Astrocyte (in vitro differentiated cells and primary cell): ENCODE data around the gene MYRIP.

ENCODE experiments used
- EZH2 ChIP-seq: IDR thresholded peaks from 2 replicates; pipeline ENCODE4 v1.6.1; 2012; ENCODE audit warnings: mild to moderate bottlenecking, low read length, inconsistent platforms; ENCODE audit not compliant: insufficient read depth
- TF ChIP-seq, protein P1 (sequence below): IDR thresholded peaks from 2 replicates; pipeline ENCODE4 v1.5.1; 2011; ENCODE audit warnings: low read depth, mild to moderate bottlenecking, inconsistent platforms, low read length, moderate library complexity; ENCODE audit not compliant: insufficient read depth

DNA sequence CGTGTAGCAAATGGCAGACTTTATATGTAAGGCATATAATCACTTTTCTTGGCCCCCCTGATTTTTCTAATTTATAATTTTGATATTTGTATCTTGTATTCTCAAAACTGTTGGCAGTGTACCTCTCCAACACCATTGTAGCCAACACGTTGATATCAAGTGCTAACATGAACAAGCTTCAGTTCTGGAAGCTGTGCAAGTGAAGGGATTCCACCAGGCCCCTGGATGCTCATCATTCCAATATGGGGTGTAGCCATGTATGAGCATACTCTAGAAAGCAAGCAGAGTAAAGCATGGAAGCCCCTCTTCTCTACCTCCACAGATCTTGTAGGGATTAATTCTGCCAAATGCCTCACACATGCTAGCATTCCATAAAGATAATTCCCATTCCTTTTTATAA lies 211.3 kb downstream of the MYRIP start:
- TF ChIP-seq EZH2, result no peak
- TF ChIP-seq, protein P1, sequence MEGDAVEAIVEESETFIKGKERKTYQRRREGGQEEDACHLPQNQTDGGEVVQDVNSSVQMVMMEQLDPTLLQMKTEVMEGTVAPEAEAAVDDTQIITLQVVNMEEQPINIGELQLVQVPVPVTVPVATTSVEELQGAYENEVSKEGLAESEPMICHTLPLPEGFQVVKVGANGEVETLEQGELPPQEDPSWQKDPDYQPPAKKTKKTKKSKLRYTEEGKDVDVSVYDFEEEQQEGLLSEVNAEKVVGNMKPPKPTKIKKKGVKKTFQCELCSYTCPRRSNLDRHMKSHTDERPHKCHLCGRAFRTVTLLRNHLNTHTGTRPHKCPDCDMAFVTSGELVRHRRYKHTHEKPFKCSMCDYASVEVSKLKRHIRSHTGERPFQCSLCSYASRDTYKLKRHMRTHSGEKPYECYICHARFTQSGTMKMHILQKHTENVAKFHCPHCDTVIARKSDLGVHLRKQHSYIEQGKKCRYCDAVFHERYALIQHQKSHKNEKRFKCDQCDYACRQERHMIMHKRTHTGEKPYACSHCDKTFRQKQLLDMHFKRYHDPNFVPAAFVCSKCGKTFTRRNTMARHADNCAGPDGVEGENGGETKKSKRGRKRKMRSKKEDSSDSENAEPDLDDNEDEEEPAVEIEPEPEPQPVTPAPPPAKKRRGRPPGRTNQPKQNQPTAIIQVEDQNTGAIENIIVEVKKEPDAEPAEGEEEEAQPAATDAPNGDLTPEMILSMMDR, result no peak
